Posterior cingulate gyrus (tissue), 11 donors: ENCODE results near the gene CSN1S1.

Experiments used
- DNase-seq, 10 donors: peaks; one replicate each; pipeline versions ENCODE4 v3.0.0 to v3.0.0-alpha.2; 2020 to 2021; ENCODE audit warnings: mixed read lengths in 3 of 10
- intact Hi-C: fragments of 100-400 bp; cut with DNase I; formaldehyde crosslinking; loops from one replicate; pipeline ENCODE4 v1.15.1; 2023

Gene CSN1S1

GRCh38 chr4:69986663-69987062 is 55.8 kb downstream of the CSN1S1 start:
- intact Hi-C loops = no loop called here
- no peak for DNase-seq

GRCh38 chr4:69991016-69991415 is 60.1 kb downstream of the CSN1S1 start:
- intact Hi-C loops = no loop called here
- DNase-seq = no peak

DNA sequence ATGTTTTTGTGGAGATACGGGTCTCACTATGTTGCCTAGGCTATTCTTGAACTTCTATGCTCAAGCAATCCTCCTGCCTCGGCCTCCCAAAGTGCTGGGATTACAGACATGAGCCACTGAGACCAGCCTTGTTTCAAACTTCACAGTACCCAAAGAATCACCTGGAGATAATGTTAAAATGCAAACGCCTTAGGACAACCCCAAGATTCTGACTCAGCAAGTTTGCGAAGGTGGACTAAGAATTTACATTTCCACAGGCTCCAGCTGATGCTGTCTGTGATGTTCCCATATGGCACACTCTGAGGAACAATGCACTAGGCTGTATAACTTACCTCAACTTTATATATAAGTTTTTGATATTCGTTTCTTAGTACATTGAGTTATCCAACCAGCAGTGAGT is 63.9 kb downstream of the CSN1S1 start:
- intact Hi-C loops = no loop called here
- no peak for DNase-seq

- no peak for DNase-seq
- intact Hi-C loops = no loop called here
These were observed 64.7 kb downstream of the CSN1S1 start, which contains the start of gene STATH for GRCh38 chr4:69995526-69996016. STATH (plus strand) TSS chr4:69995966; CDS start chr4:69998438, 2,472 bp downstream.
